IMR-90 (cell line): ENCODE results near the gene OR51I1. TPM values are rescaled to one million over a fixed set of nuclear protein-coding genes. Genes with fewer than 3 reads are reported as not detected.

Source experiments
- ATAC-seq: fragments of 200-7000 bp; cut with Tn5 transposase; 2 replicates; pipeline ENCODE4 v1.9.1; 2020; ENCODE audit warnings: low read depth, mild to moderate bottlenecking, moderate library complexity
- BruUV-seq: library from RNA; stranded (reverse); fragments of 400-500 nt; replicated peaks from 2 replicates; lab custom pipeline; 2021; lab: Mats Ljungman, UMichigan
- CTCF ChIA-PET: fragments of 300-600 bp; formaldehyde crosslinking; extraction: SDS; loops from one replicate; lab custom pipeline; 2021; ENCODE audit warnings: antibody characterized with exemption; lab: Yijun Ruan, JAX
- POLR2A ChIA-PET: fragments of 300-600 bp; sonication (Branson Sonifier 250); formaldehyde crosslinking; loops from one replicate; lab custom pipeline; 2022; ENCODE audit warnings: antibody characterized with exemption; ENCODE audit not compliant: unreplicated experiment; lab: Charles Lee
- DNase-seq: peaks from one replicate; pipeline ENCODE4 v3.0.0; 2013
- H2AFZ ChIP-seq: replicated peaks from 2 replicates; pipeline ENCODE3; 2013; ENCODE audit warnings: low read length, mild to moderate bottlenecking; ENCODE audit not compliant: poor library complexity
- H2AK5ac ChIP-seq: 2 replicates; pipeline ENCODE4 v1.6.1; 2013; ENCODE audit warnings: low read depth, low read length, inconsistent platforms
- H2AK9ac ChIP-seq: replicated peaks from 2 replicates; pipeline ENCODE3; 2013; ENCODE audit warnings: mild to moderate bottlenecking, low read depth, low read length, moderate library complexity; ENCODE audit not compliant: poor library complexity
- H2BK120ac ChIP-seq: 2 replicates; pipeline ENCODE4 v1.6.1; 2013; ENCODE audit warnings: low read depth, low read length, inconsistent platforms
- H2BK15ac ChIP-seq: 3 replicates; pipeline ENCODE4 v1.6.1; 2013; ENCODE audit warnings: low read depth, low read length, inconsistent platforms
- H2BK20ac ChIP-seq: 2 replicates; pipeline ENCODE4 v1.6.1; 2013; ENCODE audit warnings: low read depth, mild to moderate bottlenecking, inconsistent platforms, low read length, moderate library complexity
- H2BK5ac ChIP-seq: 2 replicates; pipeline ENCODE4 v1.6.1; 2013; ENCODE audit warnings: mild to moderate bottlenecking, low read depth, low read length, inconsistent platforms; ENCODE audit not compliant: poor library complexity, severe bottlenecking
- H3K14ac ChIP-seq: replicated peaks from 2 replicates; pipeline ENCODE4 v1.6.1; 2013; ENCODE audit warnings: low read depth, low read length, inconsistent platforms
- H3K18ac ChIP-seq: 2 replicates; pipeline ENCODE4 v1.6.1; 2013; ENCODE audit warnings: low read depth, low read length, control low read depth
- H3K23ac ChIP-seq: 2 replicates; pipeline ENCODE4 v1.6.1; 2013; ENCODE audit warnings: low read depth, low read length, inconsistent platforms
- H3K27ac ChIP-seq: 2 replicates; pipeline ENCODE4 v1.5.1; 2013; ENCODE audit warnings: mild to moderate bottlenecking, control low read depth, low read length; ENCODE audit not compliant: insufficient read depth
- H3K27me3 ChIP-seq: 2 replicates; pipeline ENCODE4 v1.6.1; 2013; ENCODE audit warnings: low read length; ENCODE audit not compliant: control insufficient read depth, insufficient read depth
- H3K36me3 ChIP-seq: 2 replicates; pipeline ENCODE4 v1.6.1; 2013; ENCODE audit warnings: low read length, mixed read lengths; ENCODE audit not compliant: control insufficient read depth, insufficient read depth
- H3K4ac ChIP-seq: 2 replicates; pipeline ENCODE4 v1.6.1; 2013; ENCODE audit warnings: low read depth, low read length, inconsistent platforms
- H3K4me1 ChIP-seq: 2 replicates; pipeline ENCODE4 v1.6.1; 2013; ENCODE audit warnings: low read length, mixed read lengths; ENCODE audit not compliant: control insufficient read depth, insufficient read depth
- H3K4me2 ChIP-seq: 2 replicates; pipeline ENCODE4 v1.6.1; 2013; ENCODE audit warnings: low read depth, mild to moderate bottlenecking, control low read depth, low read length, moderate library complexity
- H3K4me3 ChIP-seq: 2 replicates; pipeline ENCODE4 v1.5.1; 2013; ENCODE audit warnings: low read depth, mild to moderate bottlenecking, control low read depth, low read length, moderate library complexity; ENCODE audit not compliant: insufficient read depth
- H3K56ac ChIP-seq: 2 replicates; pipeline ENCODE4 v1.6.1; 2013; ENCODE audit warnings: low read length, inconsistent platforms; ENCODE audit not compliant: insufficient read depth; ENCODE audit errors: extremely low read depth
- H3K79me1 ChIP-seq, 2 experiments: 2 replicates each; pipeline ENCODE4 v1.6.1; 2013; ENCODE audit warnings: low read length in 2 of 2, inconsistent platforms in 1 of 2, low read depth in 1 of 2
- H3K9ac ChIP-seq: 2 replicates; pipeline ENCODE4 v1.6.1; 2013; ENCODE audit warnings: low read depth, low read length, control low read depth
- H3K9me1 ChIP-seq: 2 replicates; pipeline ENCODE4 v1.6.1; 2013; ENCODE audit warnings: low read length, inconsistent platforms; ENCODE audit not compliant: insufficient read depth
- H3K9me3 ChIP-seq: 2 replicates; pipeline ENCODE4 v1.6.1; 2013; ENCODE audit warnings: low read length; ENCODE audit not compliant: control insufficient read depth, insufficient read depth
- H4K20me1 ChIP-seq: 2 replicates; pipeline ENCODE4 v1.6.1; 2013; ENCODE audit warnings: low read length, inconsistent platforms; ENCODE audit not compliant: insufficient read depth
- H4K5ac ChIP-seq: 2 replicates; pipeline ENCODE4 v1.6.1; 2013; ENCODE audit warnings: mild to moderate bottlenecking, low read depth, low read length, control low read depth
- H4K8ac ChIP-seq, 2 experiments: 2 replicates each; pipeline ENCODE4 v1.6.1; 2013; ENCODE audit warnings: low read depth in 2 of 2, low read length in 2 of 2, control low read depth in 1 of 2, inconsistent platforms in 1 of 2
- H4K91ac ChIP-seq: 2 replicates; pipeline ENCODE4 v1.6.1; 2013; ENCODE audit warnings: low read depth, low read length, inconsistent platforms; ENCODE audit not compliant: insufficient read depth
- MAFK ChIP-seq: IDR thresholded peaks from 2 replicates; pipeline ENCODE4 v1.6.1; 2012; ENCODE audit warnings: low read depth, low read length, improper control_type of control experiment
- POLR2A ChIP-seq: IDR thresholded peaks from 2 replicates; pipeline ENCODE4 v1.6.1; 2012; ENCODE audit warnings: mild to moderate bottlenecking, low read depth, low read length
- WGBS, 2 experiments: methylation state at CpG; one replicate each; pipeline versions ENCODE4 v1.1.5 to v1.1.7; 2013; ENCODE audit warnings: missing lambda C conversion rate in 2 of 2; ENCODE audit not compliant: insufficient read length in 1 of 2; ENCODE audit errors: extremely low coverage in 2 of 2; 5-methylcytosine and 5-hydroxymethylcytosine counted together
- dilution Hi-C: fragments of 300-500 bp; cut with HindIII; formaldehyde crosslinking; loops from one replicate; pipeline ENCODE4 v1.14.3; 2018; ENCODE audit warnings: low sequenced_read_pairs; ENCODE audit not compliant: unreplicated experiment
- in situ Hi-C: fragments of 300-500 bp; cut with MboI; formaldehyde crosslinking; loops from 3 replicates; pipeline ENCODE4 v1.14.3; 2019; ENCODE audit warnings: low sequenced_read_pairs, inconsistent platforms, mixed read lengths
- intact Hi-C: fragments of 100-400 bp; cut with micrococcal nuclease; formaldehyde crosslinking; loops from 2 replicates; pipeline ENCODE4 v1.10.0; 2022
- polyA plus RNA-seq, 3 experiments: library from polyadenylated mRNA; depleted of rRNA; stranded (reverse); fragments of >200 nt; gene quantifications; 2 replicates each; pipeline ENCODE4 v1.2.3, GENCODE V29; 2012; ENCODE audit warnings: low replicate concordance in 1 of 3
- total RNA-seq: library from RNA; depleted of rRNA; stranded (reverse); fragments of >200 nt; gene quantifications from 2 replicates; pipeline ENCODE4 v1.2.3, GENCODE V29; 2012

Gene OR51I1
- total and polyA plus RNA-seq, 2 of the 4 experiments (the other 2 are of a cell fraction): not detected

DNA sequence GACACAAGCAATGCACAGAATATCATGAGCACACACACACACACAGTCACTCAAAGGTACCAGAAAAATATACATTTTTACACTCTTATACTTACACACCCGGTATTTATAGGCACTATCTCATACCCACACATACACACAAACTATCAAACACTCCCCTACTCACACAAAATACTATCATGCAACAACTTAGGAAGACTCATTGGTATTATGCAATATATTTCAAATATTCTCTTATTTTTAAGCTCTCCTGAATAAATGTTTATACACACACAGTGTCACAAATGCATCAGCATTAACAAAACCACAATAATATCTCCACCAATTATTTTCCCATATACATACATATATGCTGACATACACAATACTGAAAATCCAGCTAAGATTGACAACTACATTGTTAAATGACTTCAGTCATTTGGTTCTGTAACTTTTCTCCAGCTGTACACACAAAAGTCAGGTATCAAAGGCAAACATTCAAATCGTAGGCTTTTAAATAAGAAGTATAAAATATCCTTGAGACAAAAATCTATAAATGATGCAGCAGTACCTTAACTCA lies 2.6 kb upstream of the OR51I1 start:
- Histone ChIP-seq H2BK120ac (no peak overlapping the region), H3K4me1 (no peaks in the 10 kb centered on the region), H2AFZ (no peak overlapping the region), H3K9me1 (no peaks in the 10 kb centered on the region), H4K91ac (no peak overlapping the region), H3K23ac (no peak overlapping the region), H2AK9ac (no peak overlapping the region), H4K8ac (no peak overlapping the region), H3K79me1 (no peaks in the 10 kb centered on the region), H3K56ac (no peak overlapping the region), H2BK20ac (no peak overlapping the region), H3K4ac (no peak overlapping the region), H3K4me3 (no peak overlapping the region), H3K4me2 (no peak overlapping the region), H3K9ac (no peak overlapping the region), H2BK15ac (no peak overlapping the region), H3K36me3 (no peaks in the 10 kb centered on the region), H3K27me3 (no peaks in the 10 kb centered on the region), H4K5ac (no peak overlapping the region), H3K18ac (no peak overlapping the region), H3K14ac (no peak overlapping the region), H2BK5ac (no peak overlapping the region), H3K9me3 (no peaks in the 10 kb centered on the region), H2AK5ac (no peak overlapping the region), H3K27ac (no peak overlapping the region), H4K20me1 (no peaks in the 10 kb centered on the region)
- ChIA-PET POLR2A (no interaction called here), CTCF (no interaction called here)
- BruUV-seq: no TSS peak
- no peak for ATAC-seq
- WGBS, 2 experiments: no CpG with 5 or more reads among the region's 2 CpGs
- TF ChIP-seq POLR2A (no peak), MAFK (peak; percentile 59; the same call in 1 of the 2 replicates)
- no peak for DNase-seq
- intact Hi-C loops (no loop called here), dilution Hi-C loops (no loop called here), in situ Hi-C loops (no loop called here)
